SK-N-SH treated with all-trans-retinoic acid at 6 μM for 48 hours (cell line): ENCODE data around the gene SPTBN4.

Source experiments
- ATAC-seq: fragments of 200-7000 bp; cut with Tn5 transposase; 3 replicates; pipeline ENCODE4 v1.9.1; 2020; ENCODE audit warnings: mild to moderate bottlenecking, moderate library complexity
- ARNTL ChIP-seq: fragments of 450-650 bp; formaldehyde crosslinking; IDR thresholded peaks from 2 replicates; pipeline ENCODE4 v1.5.0; 2020; ENCODE audit warnings: low read depth, mild to moderate bottlenecking, moderate library complexity, borderline replicate concordance
- BACH2 ChIP-seq: fragments of 250-450 bp; sonication (Bioruptor Pico); IDR thresholded peaks from 2 replicates; pipeline ENCODE4 v1.9.0; 2021; ENCODE audit warnings: mild to moderate bottlenecking, borderline replicate concordance
- CREB5 ChIP-seq: fragments of 250-450 bp; sonication (Bioruptor Pico); IDR thresholded peaks from 2 replicates; pipeline ENCODE4 v1.5.1; 2020; ENCODE audit warnings: low read depth, mild to moderate bottlenecking, moderate library complexity
- CSDC2 ChIP-seq: fragments of 250-450 bp; sonication (Bioruptor Pico); IDR thresholded peaks from 2 replicates; pipeline ENCODE4 v1.5.0; 2020; ENCODE audit warnings: mild to moderate bottlenecking, moderate library complexity
- CSRNP3 ChIP-seq: fragments of 250-450 bp; sonication (Bioruptor Pico); IDR thresholded peaks from 2 replicates; pipeline ENCODE4 v1.5.1; 2021; ENCODE audit warnings: mild to moderate bottlenecking, moderate library complexity
- ESRRG ChIP-seq: fragments of 250-450 bp; sonication (Bioruptor Pico); IDR thresholded peaks from 2 replicates; pipeline ENCODE4 v1.6.1; 2021; ENCODE audit warnings: mild to moderate bottlenecking
- GLIS3 ChIP-seq: fragments of 250-450 bp; sonication (Bioruptor Pico); IDR thresholded peaks from 2 replicates; pipeline ENCODE4 v1.5.0; 2020; ENCODE audit warnings: mild to moderate bottlenecking, moderate library complexity
- ISL1 ChIP-seq: fragments of 250-450 bp; sonication (Bioruptor Pico); IDR thresholded peaks from 2 replicates; pipeline ENCODE4 v2.1.2; 2022; ENCODE audit warnings: mild to moderate bottlenecking, moderate library complexity
- OSR1 ChIP-seq: fragments of 250-450 bp; sonication (Bioruptor Pico); IDR thresholded peaks from 2 replicates; pipeline ENCODE4 v1.8.0; 2022; ENCODE audit warnings: moderate library complexity, mild to moderate bottlenecking, inconsistent platforms
- PATZ1 ChIP-seq: fragments of 250-450 bp; sonication (Bioruptor Pico); IDR thresholded peaks from 2 replicates; pipeline ENCODE4 v1.8.0; 2020; ENCODE audit warnings: mild to moderate bottlenecking, moderate library complexity, borderline replicate concordance
- POU6F1 ChIP-seq: fragments of 250-450 bp; sonication (Bioruptor Pico); IDR thresholded peaks from 2 replicates; pipeline ENCODE4 v1.8.0; 2021; ENCODE audit warnings: low read depth, mild to moderate bottlenecking, moderate library complexity, borderline replicate concordance
- PPARA ChIP-seq: fragments of 250-450 bp; sonication (Bioruptor Pico); IDR thresholded peaks from 2 replicates; pipeline ENCODE4 v1.5.0; 2020; ENCODE audit warnings: mild to moderate bottlenecking, borderline replicate concordance
- RARB ChIP-seq: fragments of 250-450 bp; sonication (Bioruptor Pico); IDR thresholded peaks from 2 replicates; pipeline ENCODE4 v1.8.0; 2021; ENCODE audit warnings: mild to moderate bottlenecking, moderate library complexity
- SNAI2 ChIP-seq: fragments of 250-450 bp; sonication (Bioruptor Pico); IDR thresholded peaks from 2 replicates; pipeline ENCODE4 v1.5.0; 2020; ENCODE audit warnings: mild to moderate bottlenecking, moderate library complexity
- TCF4 ChIP-seq: fragments of 250-450 bp; sonication (Bioruptor Pico); IDR thresholded peaks from 2 replicates; pipeline ENCODE4 v1.8.0; 2021; ENCODE audit warnings: mild to moderate bottlenecking, moderate library complexity, borderline replicate concordance
- TOX ChIP-seq: fragments of 250-450 bp; sonication (Bioruptor Pico); IDR thresholded peaks from 2 replicates; pipeline ENCODE4 v1.8.0; 2021; ENCODE audit warnings: mild to moderate bottlenecking, moderate library complexity, borderline replicate concordance
- TSHZ2 ChIP-seq: fragments of 250-450 bp; sonication (Bioruptor Pico); IDR thresholded peaks from 2 replicates; pipeline ENCODE4 v1.5.0; 2020; ENCODE audit warnings: mild to moderate bottlenecking, moderate library complexity
- ZC3H10 ChIP-seq: fragments of 250-450 bp; sonication (Bioruptor Pico); IDR thresholded peaks from 2 replicates; pipeline ENCODE4 v1.5.1; 2021; ENCODE audit warnings: mild to moderate bottlenecking, moderate library complexity
- ZFP3 ChIP-seq: fragments of 250-450 bp; sonication (Bioruptor Pico); IDR thresholded peaks from 2 replicates; pipeline ENCODE4 v1.5.0; 2020; ENCODE audit warnings: mild to moderate bottlenecking, moderate library complexity
- ZFP30 ChIP-seq: fragments of 450-650 bp; formaldehyde crosslinking; IDR thresholded peaks from 2 replicates; pipeline ENCODE4 v1.5.0; 2022; ENCODE audit warnings: mild to moderate bottlenecking, moderate library complexity
- ZNF565 ChIP-seq: fragments of 450-650 bp; formaldehyde crosslinking; conservative IDR thresholded peaks from 2 replicates; pipeline ENCODE4 v1.5.0; 2020; ENCODE audit warnings: low read depth, mild to moderate bottlenecking, moderate library complexity
- ZNF70 ChIP-seq: fragments of 450-650 bp; formaldehyde crosslinking; IDR thresholded peaks from 2 replicates; pipeline ENCODE4 v1.5.0; 2020; ENCODE audit warnings: mild to moderate bottlenecking, moderate library complexity
- ZNF8 ChIP-seq: fragments of 450-650 bp; formaldehyde crosslinking; IDR thresholded peaks from 2 replicates; pipeline ENCODE4 v1.5.0; 2020; ENCODE audit warnings: mild to moderate bottlenecking, moderate library complexity

The SPTBN4 gene

GRCh38 chr19:40528078-40528477 lies 61.3 kb downstream of the SPTBN4 start:
- no peak for ATAC-seq
- TF ChIP-seq POU6F1 (CRISPR knock-in tag) (no peak), TSHZ2 (CRISPR knock-in tag) (no peak), PPARA (no peak), CSDC2 (CRISPR knock-in tag) (no peak), ZC3H10 (no peak), ARNTL (no peak), TOX (CRISPR knock-in tag) (no peak), ZNF8 (CRISPR knock-in tag) (no peak), GLIS3 (CRISPR knock-in tag) (no peak), ZNF70 (CRISPR knock-in tag) (no peak), CREB5 (CRISPR knock-in tag) (no peak), ZNF565 (no peak), RARB (CRISPR knock-in tag) (no peak), OSR1 (no peak), ESRRG (CRISPR knock-in tag) (no peak), CSRNP3 (no peak), SNAI2 (no peak), ISL1 (no peak), TCF4 (CRISPR knock-in tag) (no peak), ZFP30 (CRISPR knock-in tag) (no peak)

GRCh38 chr19:40528533-40529092 lies 61.8 kb downstream of the SPTBN4 start:
- ATAC-seq, result no peak
- TF ChIP-seq PATZ1 (CRISPR knock-in tag) (no peak), POU6F1 (CRISPR knock-in tag) (no peak), ISL1 (no peak), CREB5 (CRISPR knock-in tag) (no peak), BACH2 (CRISPR knock-in tag) (no peak), ZFP3 (CRISPR knock-in tag) (no peak), OSR1 (no peak), SNAI2 (no peak), ZFP30 (CRISPR knock-in tag) (no peak), PPARA (no peak)
